IPS DF 4.7 (cell line): ENCODE results near the gene POLR1H.

Experiments used
- DNase-seq: peaks from one replicate; pipeline ENCODE4 v3.0.0-alpha.2; 2013; ENCODE audit warnings: low spot score; ENCODE audit errors: extremely low read depth

The POLR1H gene

DNA sequence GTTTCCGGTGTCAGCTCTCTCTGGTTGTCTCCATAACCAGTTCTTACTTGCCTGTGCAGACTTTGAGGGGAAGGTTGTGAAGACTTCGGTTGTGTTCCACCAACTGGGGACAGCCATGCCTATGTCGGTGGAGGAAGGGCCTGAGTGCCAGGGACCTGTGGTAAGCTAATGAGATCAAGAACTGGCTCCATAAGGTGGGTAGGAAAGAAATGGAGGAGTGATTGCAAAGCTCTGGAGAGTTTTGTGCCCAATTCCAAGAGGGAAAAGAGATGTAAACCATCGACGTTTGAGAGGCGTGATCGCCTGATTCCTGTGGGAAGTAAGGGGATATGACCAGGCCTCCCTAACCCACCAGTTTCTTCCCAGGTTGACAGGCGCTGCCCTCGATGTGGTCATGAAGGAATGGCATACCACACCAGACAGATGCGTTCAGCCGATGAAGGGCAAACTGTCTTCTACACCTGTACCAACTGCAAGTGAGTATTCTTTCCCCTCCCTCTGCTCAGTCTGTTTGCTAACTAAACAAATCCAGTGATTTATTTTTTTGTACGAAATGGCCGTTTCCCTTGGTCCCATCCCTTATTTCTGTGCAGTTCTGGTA, 893 bp downstream of the POLR1H start:
- no peak for DNase-seq

DNA sequence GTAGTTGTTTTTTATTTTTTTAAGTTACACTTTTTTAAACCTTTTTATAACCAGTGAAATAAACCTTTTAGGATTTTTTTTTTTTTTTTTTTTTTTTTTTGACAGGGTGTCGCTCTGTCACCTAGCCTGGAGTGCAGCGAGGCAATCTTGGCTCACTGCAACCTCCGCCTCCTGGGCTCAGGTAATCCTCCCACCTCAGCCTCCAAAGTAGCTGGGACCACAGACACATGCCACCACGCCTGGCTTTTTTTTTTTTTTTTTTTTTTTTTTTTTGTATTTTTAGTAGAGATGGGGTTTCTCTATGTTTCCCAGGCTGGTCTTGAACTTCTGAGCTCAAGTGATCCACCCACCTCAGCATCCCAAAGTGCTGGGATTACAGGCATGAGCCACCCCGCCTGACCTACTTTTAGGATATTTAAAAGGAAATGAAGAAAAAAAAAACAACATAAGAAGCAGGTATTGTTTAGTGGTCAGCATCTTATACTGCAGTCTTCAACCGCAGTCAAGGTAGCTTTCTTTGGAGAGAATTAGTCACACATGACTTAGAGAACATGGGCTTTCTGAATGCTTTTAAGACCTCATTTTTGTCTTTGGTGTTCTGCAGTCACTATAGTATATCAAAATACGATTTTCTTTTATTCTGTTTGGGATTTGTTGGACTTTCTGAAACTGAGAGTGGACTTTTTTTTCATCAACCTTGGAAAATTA, 1.6 kb downstream of the POLR1H start:
- DNase-seq = no peak

DNA sequence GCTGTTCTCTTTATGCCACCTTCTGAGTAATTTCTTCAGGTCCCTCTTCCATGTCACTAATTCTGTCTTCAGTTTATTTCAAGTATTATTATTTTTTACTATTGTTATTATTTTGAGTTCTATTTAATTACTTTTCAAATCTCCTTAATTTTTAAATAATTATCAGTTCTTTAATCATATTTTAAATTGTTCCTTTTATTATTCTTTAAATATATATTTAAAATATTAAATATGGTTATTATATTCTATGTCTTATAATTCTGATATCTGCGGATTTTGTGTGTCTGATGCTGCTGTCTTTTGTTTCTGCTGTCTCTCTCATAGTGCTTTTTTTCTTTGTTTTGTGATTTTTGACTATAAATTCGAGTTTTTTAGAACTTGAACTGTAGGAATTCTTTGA, 2.2 kb downstream of the POLR1H start:
- DNase-seq = no peak

DNA sequence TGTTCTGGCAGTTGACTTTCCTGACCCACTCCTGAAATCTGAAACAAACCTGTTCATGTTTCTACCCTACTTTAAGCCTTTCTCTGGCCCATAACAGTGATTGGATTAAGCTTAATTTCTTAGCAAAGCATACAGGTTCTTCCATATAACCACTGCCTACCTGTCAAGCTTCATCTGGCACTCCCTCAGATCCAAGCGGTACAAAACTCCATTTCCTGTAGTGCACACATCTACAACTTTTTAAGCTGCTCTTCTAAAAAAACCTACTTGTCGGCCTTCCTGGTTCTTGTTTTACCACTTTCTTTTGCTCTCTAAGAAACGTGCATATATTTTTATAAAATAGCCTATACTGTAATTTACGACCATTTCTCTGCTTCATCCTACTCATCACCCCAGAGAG, 5.0 kb downstream of the POLR1H start:
- no peak for DNase-seq

DNA sequence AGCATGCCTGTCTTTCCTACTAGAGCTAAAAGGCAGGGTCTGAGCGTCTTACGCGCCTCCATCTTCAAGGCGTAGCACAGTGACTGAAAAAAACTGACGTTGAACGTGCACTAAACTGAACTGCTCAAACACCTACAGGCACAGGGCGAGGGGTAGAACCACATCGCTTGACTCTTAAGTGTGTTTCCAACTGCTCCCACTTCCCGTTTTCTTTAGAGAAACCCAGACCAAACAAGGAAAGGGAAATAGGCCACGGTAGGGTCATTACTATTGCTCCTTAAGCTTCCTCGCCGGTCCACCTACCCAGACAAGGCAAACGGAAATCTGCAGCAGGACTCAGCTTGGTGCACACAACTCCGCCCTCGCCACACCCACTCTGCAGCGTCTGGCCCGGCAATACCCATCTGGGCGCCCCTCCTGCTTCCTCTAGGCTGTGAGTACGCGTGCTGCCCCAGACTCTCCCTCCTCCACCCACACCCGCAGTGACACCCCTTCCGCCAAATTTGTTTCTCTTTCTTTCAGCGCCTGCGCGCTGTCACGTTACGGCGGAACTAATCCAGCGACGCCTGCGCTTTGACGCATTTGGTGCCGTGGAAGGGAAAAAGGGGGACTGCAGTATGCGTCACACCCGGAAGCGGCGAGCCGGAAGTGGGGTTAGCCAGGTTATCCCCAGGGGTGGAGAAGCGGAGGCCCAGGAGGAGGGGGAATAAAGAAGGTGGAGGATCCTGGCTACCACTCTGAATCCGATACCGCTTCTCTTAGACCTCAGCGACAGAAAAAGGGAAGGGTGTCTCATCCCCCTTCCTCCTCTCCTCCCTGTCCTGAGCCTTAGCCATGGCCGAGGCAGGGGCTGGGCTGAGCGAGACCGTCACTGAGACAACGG, 5.8 kb downstream of the POLR1H start, which contains the start of gene PPP1R11:
Gene PPP1R11, plus strand, starts transcription at position 622 of the 883 bp plus-strand sequence. Its CDS starts 213 bp downstream, at position 835.
- DNase-seq = peak; percentile 97

DNA sequence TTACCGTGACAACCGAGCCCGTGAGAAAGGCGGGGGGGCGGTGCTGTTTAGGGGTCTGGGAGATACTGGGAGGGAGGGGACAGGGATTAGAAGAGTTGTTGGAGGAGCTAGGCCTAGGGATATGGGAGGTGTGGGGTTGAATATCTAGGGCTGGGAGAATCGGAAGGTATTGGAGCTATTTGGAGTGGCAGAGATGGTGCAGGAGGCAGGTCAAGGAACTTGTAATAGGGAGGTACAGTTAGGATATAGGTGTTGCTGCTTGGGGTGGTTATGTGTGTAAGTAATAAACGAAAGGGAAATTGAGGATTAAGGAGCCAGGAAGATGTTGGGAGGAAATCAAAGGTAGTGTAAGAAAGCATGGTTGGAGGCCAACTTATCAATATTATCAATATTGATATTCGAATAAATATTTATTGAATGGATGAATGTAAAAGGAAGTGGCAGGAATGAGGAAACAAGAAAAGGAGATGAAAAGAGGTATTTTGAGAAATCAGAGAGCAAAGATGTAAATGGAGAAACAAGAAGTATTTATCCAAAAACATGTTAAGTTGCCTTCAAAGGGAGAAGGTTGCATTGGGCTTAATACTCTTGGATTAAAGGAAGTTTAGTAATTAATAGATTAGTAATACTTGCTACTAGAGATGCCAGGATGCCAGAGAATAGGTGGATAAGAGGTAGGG, 6.5 kb downstream of the POLR1H start:
- no peak for DNase-seq

DNA sequence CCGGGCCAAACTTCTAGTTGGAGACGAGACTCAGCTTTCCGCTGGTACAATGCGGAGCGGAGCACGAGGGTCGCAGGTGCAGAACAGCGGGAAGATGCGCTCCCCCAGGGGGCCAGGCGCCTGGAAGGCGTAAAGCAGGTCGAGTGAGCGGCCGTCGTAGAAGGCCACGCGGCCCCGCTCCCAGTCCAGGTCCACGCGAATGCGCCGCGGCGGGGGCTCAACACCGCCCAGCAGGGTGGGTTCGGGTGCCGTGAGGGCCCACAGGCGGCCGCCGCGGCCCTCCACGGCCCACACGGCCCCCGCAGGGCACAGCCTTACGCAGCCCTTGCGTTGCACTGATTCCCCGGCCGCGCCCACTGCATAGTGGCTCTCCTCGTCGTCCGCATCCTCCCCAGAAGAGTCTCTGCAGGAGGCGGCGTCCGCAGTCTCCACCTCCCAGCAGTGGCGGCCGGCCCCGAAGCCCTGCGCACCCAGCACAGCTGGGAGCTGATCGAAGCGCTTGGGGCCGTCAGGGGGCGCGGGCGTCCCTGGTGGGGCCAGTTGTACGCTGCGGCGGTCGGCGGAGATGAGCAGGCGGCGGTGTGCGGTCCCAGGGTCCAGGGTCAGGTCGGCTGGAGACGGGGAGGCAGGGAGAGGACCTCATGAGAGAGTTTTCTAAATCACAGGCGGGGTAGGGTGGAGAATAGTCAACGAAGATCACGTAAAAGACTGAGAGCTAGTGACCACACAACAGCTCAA, 10.2 kb downstream of the POLR1H start:
- no peak for DNase-seq

DNA sequence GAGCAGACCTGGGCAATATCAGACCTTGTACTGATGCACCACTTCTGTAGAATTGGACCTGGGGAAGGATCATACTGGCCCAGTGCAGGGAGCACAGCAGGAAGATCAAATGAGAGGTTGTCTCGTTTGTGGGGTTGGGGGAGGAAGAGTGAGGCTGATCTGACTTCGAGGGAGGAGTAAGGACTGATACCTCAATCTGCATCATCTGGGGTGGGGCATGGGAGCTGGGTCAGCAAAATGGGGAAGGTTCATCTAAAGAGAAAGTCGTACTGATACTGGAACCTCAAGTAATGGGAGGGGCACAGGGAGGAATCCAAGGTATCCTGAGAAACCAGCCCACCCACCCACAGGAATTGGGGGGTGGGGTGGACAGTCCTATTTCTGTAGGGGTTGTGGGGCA, 10.8 kb downstream of the POLR1H start:
- no peak for DNase-seq

DNA sequence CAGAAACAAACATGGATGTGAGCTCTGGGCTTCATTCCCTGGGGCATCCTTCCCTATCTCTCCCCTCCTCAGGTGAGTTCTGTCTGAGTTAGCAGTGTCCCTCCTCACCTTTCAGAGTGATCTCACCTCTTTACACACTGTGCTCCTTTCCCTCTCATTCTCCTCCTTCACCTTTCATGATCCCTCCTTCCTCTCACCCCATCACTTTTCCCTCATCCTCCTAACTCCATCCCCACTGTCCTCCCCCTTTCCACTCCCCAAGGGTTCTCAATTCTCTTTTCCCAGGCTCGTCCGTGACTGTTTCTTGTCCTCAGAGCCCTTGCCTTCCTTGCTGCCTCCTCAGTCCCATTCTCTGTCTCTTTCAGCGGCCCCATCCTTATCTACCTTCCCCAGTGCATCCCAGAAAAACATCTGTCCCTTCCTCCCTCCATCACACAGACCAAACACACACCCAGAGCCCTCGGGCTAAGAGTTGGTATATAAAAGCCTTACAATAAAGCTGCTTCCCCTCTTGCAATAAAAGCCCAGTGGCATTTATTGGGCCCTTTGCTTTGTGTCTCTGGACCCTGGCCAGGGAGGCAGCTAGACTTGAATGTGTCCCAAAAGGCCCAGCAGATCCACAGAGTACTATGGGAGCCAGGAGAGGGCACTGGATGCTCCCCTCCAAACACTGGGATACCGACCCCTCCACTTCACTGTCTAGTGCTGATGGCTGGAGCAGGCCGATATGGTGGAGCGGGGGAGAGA, 12.6 kb downstream of the POLR1H start:
- DNase-seq = no peak

DNA sequence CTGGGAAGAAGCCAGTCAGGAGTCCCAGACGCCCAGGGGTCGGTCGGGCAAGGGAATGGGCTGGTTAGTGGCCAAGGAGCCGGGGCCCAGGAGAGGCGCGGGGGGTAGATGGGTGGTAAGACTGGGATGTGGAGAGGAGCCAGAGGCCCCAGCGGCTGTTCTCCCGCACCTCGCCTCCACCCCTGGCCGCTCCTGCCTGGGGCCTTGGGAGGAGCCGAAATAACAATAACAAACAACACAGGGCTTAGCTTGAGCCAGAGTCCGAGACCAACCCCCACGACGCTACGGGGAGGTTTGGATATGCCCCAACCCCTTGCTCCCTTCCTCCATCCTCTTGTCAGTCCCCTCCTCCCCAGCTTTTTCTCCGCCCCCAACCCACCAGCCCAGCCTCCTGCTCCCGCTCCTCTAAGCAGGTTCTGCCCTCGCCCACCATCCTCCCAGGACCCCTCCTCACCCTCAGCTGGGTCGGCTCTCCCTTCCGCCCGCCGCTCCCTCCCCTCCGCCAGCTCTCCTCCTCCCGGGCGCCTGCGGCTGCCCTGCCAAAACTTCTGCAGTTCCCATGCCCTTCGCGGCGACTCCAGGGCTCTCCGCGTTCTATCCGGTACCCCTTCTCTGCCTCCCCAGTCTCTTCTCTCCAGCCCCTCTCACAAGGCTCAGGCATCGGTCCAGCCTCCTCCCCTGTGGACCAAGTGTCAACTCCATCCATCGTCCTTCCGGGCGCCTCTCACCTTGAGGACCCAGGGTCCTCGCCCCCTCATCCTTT, 13.4 kb downstream of the POLR1H start:
- no peak for DNase-seq

DNA sequence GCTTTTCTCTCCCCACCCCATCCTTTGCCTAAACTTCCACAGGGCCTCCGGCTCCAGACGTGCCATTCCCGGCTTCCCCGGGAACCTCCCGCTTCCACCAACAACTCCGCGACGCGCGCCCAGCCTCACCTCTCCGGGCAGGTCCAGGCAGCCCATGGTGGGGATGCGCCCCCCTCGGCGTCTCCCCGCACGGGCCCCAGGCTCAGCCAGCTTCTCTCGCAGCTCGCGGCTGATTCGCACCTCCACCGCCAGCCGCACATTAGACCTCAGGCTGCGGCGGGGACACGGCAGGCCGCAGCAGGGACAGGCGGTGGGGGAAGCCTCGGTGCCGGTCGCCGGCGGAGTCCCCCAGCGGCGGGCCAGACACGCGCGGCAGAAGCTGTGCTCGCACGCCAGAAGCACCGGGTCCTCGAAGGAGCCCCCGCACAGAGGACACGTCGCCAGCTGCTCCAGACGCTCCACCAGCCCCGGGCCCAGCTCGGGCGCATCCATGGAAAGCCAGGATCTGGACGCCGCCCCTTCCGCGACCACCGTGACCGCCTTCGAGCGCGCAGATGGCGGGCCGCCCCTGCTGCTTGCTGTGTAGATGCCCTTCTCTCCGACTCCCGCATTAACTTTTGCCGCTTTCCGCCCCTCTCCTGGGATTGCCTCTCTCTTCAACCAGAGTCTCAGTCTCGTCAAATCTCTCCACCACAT, 14.2 kb downstream of the POLR1H start, which contains the start of gene RNF39:
Gene RNF39, minus strand, starts transcription at position 676 of the 696 bp plus-strand sequence. Its CDS starts 184 bp downstream, at position 492.
- DNase-seq = no peak

DNA sequence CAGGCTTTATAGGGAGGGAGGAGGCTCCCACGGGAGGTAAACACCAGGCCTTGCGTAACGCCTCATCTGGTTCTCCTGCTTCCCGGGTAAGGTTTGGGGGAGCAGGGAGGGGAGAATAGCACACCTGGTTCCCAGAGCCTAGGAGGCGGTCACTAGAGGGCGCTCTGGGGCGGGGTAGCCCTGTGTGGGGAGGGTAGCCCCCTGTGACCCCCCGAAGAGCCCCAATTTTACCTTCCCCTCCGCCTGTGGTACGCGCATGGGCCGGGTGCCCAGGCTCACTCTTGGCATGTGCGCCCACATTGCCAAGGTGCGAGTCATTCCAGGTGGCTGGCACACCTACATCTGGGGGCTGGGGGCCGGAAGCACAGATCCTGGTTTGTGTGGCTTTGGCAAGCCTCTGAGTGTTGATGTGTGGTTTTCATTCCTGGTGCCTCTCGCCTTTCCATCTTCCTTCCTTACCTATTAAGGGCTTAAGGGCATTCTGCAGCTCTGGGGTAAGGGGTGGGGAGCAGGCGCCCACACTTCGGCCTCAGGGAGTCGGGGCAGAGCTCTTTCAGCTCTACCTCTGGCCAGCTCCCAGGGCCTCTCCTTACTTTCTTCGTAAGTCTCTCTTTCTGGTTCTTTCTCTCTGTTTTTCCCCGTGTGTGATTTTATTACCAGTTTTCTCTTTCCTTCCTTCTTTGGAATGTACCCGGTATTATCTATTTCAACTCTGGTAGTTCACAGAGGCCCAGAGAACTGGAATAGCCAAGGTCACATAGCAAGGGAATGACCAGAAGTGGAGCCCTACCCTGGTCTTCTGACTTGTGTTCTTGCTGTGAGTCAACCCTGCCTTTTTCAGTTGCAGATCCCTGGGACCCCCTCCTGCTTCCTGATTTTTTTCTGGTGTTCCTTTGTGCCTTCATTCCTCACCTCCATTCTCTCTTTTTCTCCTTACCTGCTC, 15.0 kb downstream of the POLR1H start:
- no peak for DNase-seq

DNA sequence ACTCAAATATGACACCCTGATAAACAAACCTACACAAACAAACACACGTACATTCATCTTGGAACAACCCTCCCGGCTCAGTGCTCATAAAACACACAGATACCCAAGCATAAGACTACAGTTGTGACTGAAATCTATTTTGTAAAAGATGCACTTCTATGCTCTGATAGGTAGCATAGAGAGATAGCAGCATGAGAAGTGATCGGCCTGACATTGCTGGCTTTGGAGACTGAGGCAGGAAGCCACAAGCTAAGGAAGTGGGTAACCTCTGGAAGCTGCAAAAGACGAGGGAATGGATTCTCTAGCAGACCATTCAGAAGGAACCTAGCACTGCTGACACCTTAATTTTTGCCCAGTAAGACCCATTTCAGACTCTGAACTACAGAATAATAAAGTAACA, 16.2 kb downstream of the POLR1H start:
- no peak for DNase-seq

DNA sequence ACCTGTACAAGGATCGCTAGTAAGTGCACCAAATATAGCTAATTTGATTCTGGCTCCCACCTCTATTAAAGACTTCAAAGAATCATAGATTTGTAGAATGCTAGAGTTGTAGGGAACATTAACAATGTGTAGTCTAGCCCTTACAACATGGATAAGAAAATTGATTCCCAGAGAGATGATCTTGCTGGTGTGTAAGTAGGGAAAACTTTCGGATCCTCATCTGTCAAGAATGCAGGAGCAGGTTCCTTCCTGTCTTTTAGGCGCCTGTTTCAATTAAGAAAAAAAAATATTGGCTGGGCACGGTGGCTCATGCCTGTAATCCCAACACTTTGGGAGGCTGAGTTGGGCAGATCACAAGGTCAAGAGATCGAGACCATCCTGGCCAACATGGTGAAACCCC, 26.8 kb downstream of the POLR1H start:
- no peak for DNase-seq

DNA sequence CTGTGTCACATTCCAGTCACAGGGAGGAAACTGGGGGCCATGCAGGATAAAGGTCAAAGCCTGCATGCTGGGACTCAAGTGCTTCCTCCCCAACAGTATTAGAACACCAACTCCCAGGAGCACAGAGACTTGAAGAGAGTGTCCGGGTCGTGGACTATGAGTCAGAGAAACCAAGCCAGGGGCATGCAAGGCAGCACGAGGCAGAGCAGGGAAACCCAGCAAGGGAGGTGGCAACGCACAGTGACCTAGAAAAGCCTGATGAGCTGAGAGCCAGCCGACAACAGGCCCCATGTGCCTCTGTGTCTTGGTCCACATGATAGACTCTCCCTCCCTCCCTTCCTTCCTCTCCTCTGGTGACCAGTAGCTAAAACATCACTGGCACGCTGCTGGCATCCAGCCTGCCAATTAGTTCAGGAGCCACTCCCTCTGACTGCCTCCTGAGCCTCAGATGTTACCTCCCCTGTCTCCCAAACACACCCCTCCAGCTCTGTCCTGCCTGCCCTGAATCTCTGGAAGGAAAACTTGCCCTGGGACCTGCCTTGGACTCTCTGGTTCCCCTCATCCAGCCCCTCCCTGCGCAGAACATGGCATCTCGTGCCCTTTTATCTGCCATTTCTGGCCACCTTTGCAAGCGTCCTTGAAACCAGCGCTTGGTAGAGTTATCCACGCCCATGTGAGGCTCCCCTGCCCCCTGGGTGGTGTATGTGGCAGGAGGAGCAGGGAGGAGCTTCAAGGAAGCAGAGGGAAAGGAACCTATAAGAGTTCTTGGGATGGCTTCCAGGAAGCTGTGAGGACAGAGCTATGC, 30.7 kb downstream of the POLR1H start:
- no peak for DNase-seq

DNA sequence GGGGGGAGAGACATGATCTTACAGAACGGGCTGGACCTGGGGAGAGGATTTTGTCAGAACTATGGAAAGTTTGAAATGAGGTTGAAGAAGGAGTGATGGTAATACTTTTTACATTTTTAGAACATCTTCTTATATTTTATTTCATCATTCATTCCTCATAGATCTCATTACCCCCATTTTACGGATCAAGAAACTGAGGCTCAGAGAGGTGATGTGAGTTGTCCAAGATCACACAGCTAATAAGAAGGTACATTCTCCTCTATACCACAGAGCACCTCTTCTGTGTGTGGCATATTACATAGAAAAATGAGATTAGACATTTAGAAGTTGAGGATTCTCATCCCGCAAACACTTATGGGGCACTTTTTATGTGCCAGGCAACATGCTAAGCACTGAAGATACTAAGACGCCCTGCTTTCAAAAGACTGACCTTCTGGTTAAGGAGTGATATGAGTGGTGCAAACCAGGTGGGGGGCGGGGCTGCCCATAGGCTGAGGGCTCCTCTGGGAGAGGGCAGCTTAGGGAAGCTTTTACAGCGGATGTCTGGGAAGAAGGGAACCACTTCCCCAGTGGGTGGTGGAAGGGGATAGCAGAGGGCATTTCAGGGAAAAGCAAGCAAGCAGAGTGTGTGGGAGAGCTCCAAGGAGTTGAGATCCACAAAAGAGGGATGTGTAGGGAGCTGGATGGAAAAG, 31.9 kb downstream of the POLR1H start:
- no peak for DNase-seq
